PFSK-1 (cell line): ENCODE data around the gene MAGI1.

Experiments used
- FOXP2 ChIP-seq: optimal IDR thresholded peaks from 2 replicates; pipeline ENCODE3; 2011; ENCODE audit warnings: borderline replicate concordance, control low read depth, inconsistent platforms; ENCODE audit not compliant: insufficient read depth; ENCODE audit errors: extremely low read length, extremely low read depth
- POLR2AphosphoS5 ChIP-seq: IDR thresholded peaks from 2 replicates; pipeline ENCODE4 v1.6.1; 2012; ENCODE audit warnings: low read depth, mild to moderate bottlenecking, control low read depth, low read length, moderate library complexity
- SIN3A ChIP-seq: IDR thresholded peaks from 2 replicates; pipeline ENCODE4 v1.6.1; 2012; ENCODE audit warnings: mild to moderate bottlenecking, low read length, moderate library complexity, borderline replicate concordance; ENCODE audit not compliant: insufficient read depth
- TAF1 ChIP-seq: IDR thresholded peaks from 2 replicates; pipeline ENCODE4 v1.6.1; 2012; ENCODE audit warnings: low read length, control low read depth, borderline replicate concordance; ENCODE audit not compliant: insufficient read depth
- TF ChIP-seq, protein P1 (sequence below), 2 experiments: IDR thresholded peaks; 2 replicates each; pipeline versions ENCODE4 v1.6.1 to v1.8.0; 2011 to 2012; ENCODE audit warnings: low read depth in 2 of 2, low read length in 2 of 2, control low read depth in 1 of 2, inconsistent platforms in 1 of 2, mild to moderate bottlenecking in 1 of 2, moderate library complexity in 1 of 2; ENCODE audit not compliant: insufficient read depth in 1 of 2

The MAGI1 gene

DNA sequence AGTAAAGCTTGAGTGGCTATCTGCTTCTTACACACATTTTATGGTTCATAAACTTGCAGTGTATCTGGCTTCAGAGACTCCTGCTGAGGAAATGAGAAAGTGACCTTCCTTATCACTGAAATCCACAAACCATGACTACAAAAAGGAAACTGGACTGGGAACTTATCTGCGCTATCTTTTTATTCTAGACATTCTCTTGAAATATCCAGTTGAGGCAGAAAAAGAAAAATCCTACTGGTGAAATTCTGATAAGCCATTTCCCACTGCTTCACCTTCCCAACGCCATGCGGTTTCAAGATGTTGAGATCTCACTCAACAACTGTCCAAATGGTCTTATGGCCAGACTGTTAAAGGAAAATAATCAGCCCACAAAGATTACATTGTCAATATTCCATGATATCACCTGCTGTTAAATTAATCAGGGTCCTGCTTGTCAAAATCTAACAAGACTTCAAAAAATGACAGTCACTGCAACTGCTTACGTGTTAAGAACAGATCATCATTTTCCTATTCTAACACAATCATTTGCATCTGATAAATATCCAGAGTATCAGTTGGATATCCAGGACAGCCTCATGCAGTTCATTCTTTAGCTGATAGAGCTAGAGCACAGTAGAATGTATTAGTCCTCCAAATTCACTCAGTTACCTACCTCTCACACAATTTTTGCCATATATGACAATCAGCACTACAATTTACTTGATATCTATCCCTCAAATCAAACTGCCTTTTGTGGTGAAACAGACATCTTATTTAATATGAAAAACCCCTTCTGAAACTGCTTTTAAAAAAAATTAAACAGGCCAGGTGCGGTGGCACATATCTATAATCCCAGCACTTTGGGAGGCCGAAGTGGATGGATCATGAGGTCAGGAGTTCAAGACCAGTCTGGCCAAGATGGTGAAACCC, 538.1 kb downstream of the MAGI1 start:
- TF ChIP-seq, protein P1, sequence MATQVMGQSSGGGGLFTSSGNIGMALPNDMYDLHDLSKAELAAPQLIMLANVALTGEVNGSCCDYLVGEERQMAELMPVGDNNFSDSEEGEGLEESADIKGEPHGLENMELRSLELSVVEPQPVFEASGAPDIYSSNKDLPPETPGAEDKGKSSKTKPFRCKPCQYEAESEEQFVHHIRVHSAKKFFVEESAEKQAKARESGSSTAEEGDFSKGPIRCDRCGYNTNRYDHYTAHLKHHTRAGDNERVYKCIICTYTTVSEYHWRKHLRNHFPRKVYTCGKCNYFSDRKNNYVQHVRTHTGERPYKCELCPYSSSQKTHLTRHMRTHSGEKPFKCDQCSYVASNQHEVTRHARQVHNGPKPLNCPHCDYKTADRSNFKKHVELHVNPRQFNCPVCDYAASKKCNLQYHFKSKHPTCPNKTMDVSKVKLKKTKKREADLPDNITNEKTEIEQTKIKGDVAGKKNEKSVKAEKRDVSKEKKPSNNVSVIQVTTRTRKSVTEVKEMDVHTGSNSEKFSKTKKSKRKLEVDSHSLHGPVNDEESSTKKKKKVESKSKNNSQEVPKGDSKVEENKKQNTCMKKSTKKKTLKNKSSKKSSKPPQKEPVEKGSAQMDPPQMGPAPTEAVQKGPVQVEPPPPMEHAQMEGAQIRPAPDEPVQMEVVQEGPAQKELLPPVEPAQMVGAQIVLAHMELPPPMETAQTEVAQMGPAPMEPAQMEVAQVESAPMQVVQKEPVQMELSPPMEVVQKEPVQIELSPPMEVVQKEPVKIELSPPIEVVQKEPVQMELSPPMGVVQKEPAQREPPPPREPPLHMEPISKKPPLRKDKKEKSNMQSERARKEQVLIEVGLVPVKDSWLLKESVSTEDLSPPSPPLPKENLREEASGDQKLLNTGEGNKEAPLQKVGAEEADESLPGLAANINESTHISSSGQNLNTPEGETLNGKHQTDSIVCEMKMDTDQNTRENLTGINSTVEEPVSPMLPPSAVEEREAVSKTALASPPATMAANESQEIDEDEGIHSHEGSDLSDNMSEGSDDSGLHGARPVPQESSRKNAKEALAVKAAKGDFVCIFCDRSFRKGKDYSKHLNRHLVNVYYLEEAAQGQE (IDR thresholded peaks at IDR 0.05; ENCODE audit: insufficient read depth in 1 of 2, low read depth in 2 of 2, low read length in 2 of 2), result no peak
- TF ChIP-seq SIN3A, result no peak
- TF ChIP-seq TAF1, result no peak
- TF ChIP-seq POLR2AphosphoS5, result no peak
- TF ChIP-seq FOXP2, result no peak

DNA sequence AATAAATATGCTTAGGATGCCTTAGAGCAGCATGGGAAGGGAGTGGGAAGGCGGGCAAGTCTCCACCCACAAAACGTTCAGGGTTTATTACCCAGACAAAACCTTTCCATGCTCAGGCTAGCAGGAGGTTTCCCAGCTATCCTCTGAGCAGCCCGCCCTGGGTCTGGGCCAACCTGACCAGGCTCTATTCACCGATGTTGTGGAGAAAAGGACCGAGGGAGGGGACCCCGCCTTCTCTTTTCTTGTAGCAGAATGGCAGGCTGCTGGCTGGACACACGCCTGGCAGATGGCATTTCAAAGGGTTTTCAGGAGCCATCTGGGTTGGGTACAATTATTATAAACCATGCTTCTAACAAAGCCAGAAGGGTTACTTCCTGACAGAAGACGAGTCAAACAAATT, 540.9 kb downstream of the MAGI1 start:
- TF ChIP-seq, protein P1 (IDR thresholded peaks at IDR 0.05; ENCODE audit: insufficient read depth in 1 of 2, low read depth in 2 of 2, low read length in 2 of 2), result no peak
- TF ChIP-seq FOXP2 (no peak), POLR2AphosphoS5 (no peak), TAF1 (no peak), SIN3A (no peak)

GRCh38 chr3:65497236-65497635, 541.5 kb downstream of the MAGI1 start:
- TF ChIP-seq, protein P1 (IDR thresholded peaks at IDR 0.05; ENCODE audit: insufficient read depth in 1 of 2, low read depth in 2 of 2, low read length in 2 of 2), result no peak
- TF ChIP-seq POLR2AphosphoS5 (no peak), TAF1 (no peak), SIN3A (no peak)

GRCh38 chr3:65493938-65494337, 544.8 kb downstream of the MAGI1 start:
- TF ChIP-seq SIN3A, result no peak
- no peak for TF ChIP-seq FOXP2
- TF ChIP-seq TAF1, result no peak
- TF ChIP-seq POLR2AphosphoS5, result no peak
- TF ChIP-seq, protein P1 (IDR thresholded peaks at IDR 0.05; ENCODE audit: insufficient read depth in 1 of 2, low read depth in 2 of 2, low read length in 2 of 2), result no peak
